Activated CD8-positive, alpha-beta T cell treated with anti-CD3 and anti-CD28 coated beads for 36 hours (primary cell): Measurements from ENCODE around the gene MUCL1. TPM values are rescaled to one million over a fixed set of nuclear protein-coding genes. Genes with fewer than 3 reads are reported as not detected.

Experiments
- ATAC-seq: fragments of 200-7000 bp; cut with Tn5 transposase; one replicate; pipeline ENCODE4 v1.10.0; 2021; ENCODE audit warnings: mild to moderate bottlenecking, moderate library complexity
- CTCF ChIA-PET: fragments of 350-600 bp; sonication (Branson Sonifier 250); formaldehyde crosslinking; loops from one replicate; lab custom pipeline; 2021; ENCODE audit warnings: antibody characterized with exemption; lab: Charles Lee
- POLR2A ChIA-PET: fragments of 350-600 bp; sonication (Branson Sonifier 250); formaldehyde crosslinking; loops from one replicate; lab custom pipeline; 2021; ENCODE audit warnings: antibody characterized with exemption; lab: Charles Lee
- DNase-seq: peaks from one replicate; pipeline ENCODE4 v3.0.0-alpha.2; 2020
- H3K27ac Mint-ChIP-seq: one replicate; pipeline ENCODE4 v1.8.0; 2021; ENCODE audit warnings: mild to moderate bottlenecking, mixed read lengths
- H3K27me3 Mint-ChIP-seq: one replicate; pipeline ENCODE4 v1.8.0; 2021; ENCODE audit warnings: mixed read lengths
- H3K36me3 Mint-ChIP-seq: one replicate; pipeline ENCODE4 v1.8.0; 2021; ENCODE audit warnings: low read depth, mixed read lengths
- H3K4me1 Mint-ChIP-seq: one replicate; pipeline ENCODE4 v1.8.0; 2021; ENCODE audit warnings: low read depth, mixed read lengths
- H3K4me3 Mint-ChIP-seq: one replicate; pipeline ENCODE4 v1.8.0; 2021; ENCODE audit warnings: mild to moderate bottlenecking, moderate library complexity, mixed read lengths
- H3K9me3 Mint-ChIP-seq: one replicate; pipeline ENCODE4 v1.8.0; 2021; ENCODE audit warnings: mixed read lengths
- CTCF ChIP-seq: fragments of 200-600 bp; IDR thresholded peaks from one replicate; pipeline ENCODE4 v1.8.0; 2022; ENCODE audit warnings: antibody characterized with exemption, mild to moderate bottlenecking
- intact Hi-C: fragments of 100-400 bp; cut with micrococcal nuclease; formaldehyde crosslinking; loops from one replicate; pipeline ENCODE4 v1.10.0; 2022
- total RNA-seq, 2 experiments: library from RNA; stranded (reverse); gene quantifications; one replicate each; pipeline ENCODE4 v1.2.3, GENCODE V29; 2021

Gene MUCL1
- total RNA-seq, 2 experiments from 2014 or later, result not detected

- Mint-ChIP-seq H3K4me3 (no peak overlapping the region), H3K27me3 (peaks cover 4% of the 10 kb centered on the region), H3K9me3 (no peaks in the 10 kb centered on the region), H3K27ac (no peak overlapping the region), H3K36me3 (no peaks in the 10 kb centered on the region), H3K4me1 (no peaks in the 10 kb centered on the region)
- no peak for DNase-seq
- ATAC-seq, result no peak
- intact Hi-C loops, result no loop called here
- ChIA-PET CTCF (interaction anchor here (1.2 to 1.4 kb wide), 2 partner anchors 23 to 126 kb away, joined by 3 to 5 read pairs; partner anchors contain the start of gene MUCL1), POLR2A (no interaction called here)
- no peak for TF ChIP-seq CTCF
These were observed 22.7 kb upstream of the MUCL1 start for GRCh38 chr12:54831631-54832030.

GRCh38 chr12:54840244-54840865 lies 14.0 kb upstream of the MUCL1 start:
- Mint-ChIP-seq H3K36me3 (peaks cover 3% of the 10 kb centered on the region), H3K27me3 (peaks cover 7% of the 10 kb centered on the region), H3K9me3 (peaks cover 6% of the 10 kb centered on the region), H3K4me1 (no peaks in the 10 kb centered on the region), H3K4me3 (no peak overlapping the region), H3K27ac (no peak overlapping the region)
- CTCF ChIA-PET, result interaction anchor here (1.1 kb wide), 1 partner anchor 232 kb away, joined by 4 read pairs; no protein-coding TSS in a partner anchor
- DNase-seq, result no peak
- TF ChIP-seq CTCF, result no peak
- intact Hi-C loops, result no loop called here
- ATAC-seq, result no peak
- POLR2A ChIA-PET, result interaction anchor here (0.6 kb wide), 1 partner anchor 143 kb away, joined by 4 read pairs; no protein-coding TSS in a partner anchor

- CTCF ChIA-PET, result interaction anchor here (0.8 to 5.7 kb wide), 6 partner anchors 18 to 210 kb away, joined by 3 to 89 read pairs (median 12); no protein-coding TSS in a partner anchor
- H3K4me3 Mint-ChIP-seq, result no peak overlapping the region
- no peak for DNase-seq
- peaks cover 6% of the 10 kb centered on the region for H3K27me3 Mint-ChIP-seq
- POLR2A ChIA-PET, result no interaction called here
- intact Hi-C loops, result no loop called here
- no peak for ATAC-seq
- no peak overlapping the region for H3K27ac Mint-ChIP-seq
- no peaks in the 10 kb centered on the region for H3K9me3 Mint-ChIP-seq
- TF ChIP-seq CTCF, result no peak
- no peaks in the 10 kb centered on the region for H3K36me3 Mint-ChIP-seq
- H3K4me1 Mint-ChIP-seq, result peaks cover 22% of the 10 kb centered on the region
These were observed 3.1 kb downstream of the MUCL1 start for GRCh38 chr12:54857406-54857805.

GRCh38 chr12:54858562-54858961 lies 4.2 kb downstream of the MUCL1 start:
- Mint-ChIP-seq H3K4me1 (peaks cover 27% of the 10 kb centered on the region), H3K27ac (no peak overlapping the region), H3K27me3 (peaks cover 8% of the 10 kb centered on the region), H3K9me3 (no peaks in the 10 kb centered on the region), H3K36me3 (no peaks in the 10 kb centered on the region), H3K4me3 (no peak overlapping the region)
- ChIA-PET CTCF (interaction anchor here (1.5 to 2.8 kb wide), 2 partner anchors 102 to 108 kb away, joined by 4 to 11 read pairs; no protein-coding TSS in a partner anchor), POLR2A (no interaction called here)
- intact Hi-C loops, result no loop called here
- TF ChIP-seq CTCF, result no peak
- DNase-seq (no peak), ATAC-seq (peak; percentile 22)

- DNase-seq (no peak), ATAC-seq (no peak)
- H3K4me3 Mint-ChIP-seq, result no peak overlapping the region
- CTCF ChIA-PET, result interaction anchor here (0.8 to 4.6 kb wide), 7 partner anchors 19 to 213 kb away, joined by 3 to 21 read pairs (median 4); no protein-coding TSS in a partner anchor
- H3K4me1 Mint-ChIP-seq, result peaks cover 30% of the 10 kb centered on the region
- intact Hi-C loops, result no loop called here
- no peaks in the 10 kb centered on the region for H3K36me3 Mint-ChIP-seq
- H3K27me3 Mint-ChIP-seq, result peaks cover 8% of the 10 kb centered on the region
- no peak overlapping the region for H3K27ac Mint-ChIP-seq
- TF ChIP-seq CTCF, result no peak
- H3K9me3 Mint-ChIP-seq, result no peaks in the 10 kb centered on the region
- POLR2A ChIA-PET, result interaction anchor here (1.3 kb wide), 1 partner anchor 102 kb away, joined by 4 read pairs; no protein-coding TSS in a partner anchor
These were observed 5.2 kb downstream of the MUCL1 start for GRCh38 chr12:54859502-54859901.
